NCI-H1417 treated with DMSO at 0.1 percent for 48 hours (cell line): ENCODE data around the gene FOXA1.
A peak's percentile ranks its signal among the peaks of the same experiment; 100 is the strongest.

Source experiments
- DNase-seq: peaks from one replicate; lab custom pipeline; 2025; lab: John Stamatoyannopoulos, UW

The FOXA1 gene

GRCh38 chr14:37602605-37603453, 7.8 kb upstream of the FOXA1 start:
- no peak for DNase-seq

- DNase-seq: no peak
These were observed 6.8 kb upstream of the FOXA1 start for GRCh38 chr14:37601865-37602264.

GRCh38 chr14:37600880-37601741, 6.1 kb upstream of the FOXA1 start:
- DNase-seq: no peak

GRCh38 chr14:37599507-37600368, 4.7 kb upstream of the FOXA1 start:
- DNase-seq: peak; percentile 76

GRCh38 chr14:37598747-37599506, 3.9 kb upstream of the FOXA1 start:
- no peak for DNase-seq

- DNase-seq: no peak
These were observed 3.1 kb upstream of the FOXA1 start for GRCh38 chr14:37597914-37598746.

- no peak for DNase-seq
These were observed 2.5 kb upstream of the FOXA1 start for GRCh38 chr14:37597538-37597913.

GRCh38 chr14:37596790-37597472, 1.9 kb upstream of the FOXA1 start:
- no peak for DNase-seq

GRCh38 chr14:37595809-37596621, 966 bp upstream of the FOXA1 start:
- DNase-seq: peak; percentile 91

GRCh38 chr14:37594238-37594970, 645 bp downstream of the FOXA1 start:
- DNase-seq: peak; percentile 85

- DNase-seq: no peak
These were observed 1.4 kb downstream of the FOXA1 start for GRCh38 chr14:37593511-37594237.

- DNase-seq: peak; percentile 52
These were observed 2.3 kb downstream of the FOXA1 start for GRCh38 chr14:37592482-37593408.

- no peak for DNase-seq
These were observed 3.0 kb downstream of the FOXA1 start for GRCh38 chr14:37591941-37592481.

GRCh38 chr14:37591311-37591940, 3.6 kb downstream of the FOXA1 start:
- DNase-seq: peak; percentile 44

GRCh38 chr14:37590428-37591139, 4.5 kb downstream of the FOXA1 start:
- DNase-seq: no peak
